Measurements from ENCODE around the gene ZC3H12A.

DNA sequence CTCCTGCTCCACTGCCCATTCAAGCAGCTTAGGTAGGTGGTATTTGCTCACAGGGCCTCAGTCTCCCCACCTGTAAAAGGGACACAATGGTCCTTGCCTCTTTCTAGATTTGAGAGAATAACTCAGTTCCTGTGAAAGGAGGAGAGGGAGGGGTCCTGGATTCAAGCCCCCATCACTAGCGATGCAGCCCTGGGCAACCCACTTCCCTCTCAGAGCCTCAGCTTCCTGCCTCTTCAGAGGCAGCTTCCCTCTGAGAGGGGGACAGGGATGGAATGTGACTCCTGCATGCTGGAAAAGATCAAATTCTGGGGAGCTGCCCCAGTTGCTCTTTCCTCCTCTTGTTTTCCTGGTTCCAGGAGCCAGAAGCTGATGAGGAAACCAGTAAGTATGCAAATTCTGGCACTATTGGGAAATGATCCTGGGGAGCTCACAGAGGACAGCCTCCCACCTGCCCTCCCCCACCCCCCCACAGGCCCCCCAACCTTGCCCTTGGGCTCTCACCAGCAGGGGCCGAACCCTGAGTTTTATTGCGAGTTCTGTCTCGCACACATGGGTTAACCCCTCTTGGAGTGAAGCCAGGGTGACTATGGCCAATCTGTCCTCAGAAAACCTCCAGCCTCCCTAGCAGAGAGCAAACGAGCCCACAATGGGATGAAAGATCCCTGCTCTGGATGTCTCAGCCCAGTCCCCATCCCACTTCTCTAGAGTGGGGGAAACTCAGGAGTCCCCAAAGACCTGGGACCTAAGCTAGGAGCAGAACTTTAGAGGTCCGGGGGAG lies 11.7 kb downstream of the ZC3H12A start:
- TF ChIP-seq CTCF (IDR thresholded peaks at IDR 0.05; ENCODE audit: control extremely low read depth in 1 of 3, insufficient read depth in 1 of 3, low read depth in 1 of 3, low read length in 3 of 3) (no peak), POLR2A (IDR thresholded peaks at IDR 0.05; ENCODE audit: control extremely low read depth in 1 of 2, low read depth in 2 of 2, low read length in 2 of 2) (no peak), CREB1 (IDR thresholded peaks at IDR 0.05) (no peak), BACH1 (IDR thresholded peaks at IDR 0.05; ENCODE audit: low read length) (no peak), SP1 (IDR thresholded peaks at IDR 0.05; ENCODE audit: low read depth, low read length) (no peak), EZH2 (IDR thresholded peaks at IDR 0.05; ENCODE audit: low read depth, low read length, severe bottlenecking) (no peak), GABPA (IDR thresholded peaks at IDR 0.05; ENCODE audit: borderline replicate concordance, insufficient read depth, low read length) (no peak), HDAC2 (IDR thresholded peaks at IDR 0.05; ENCODE audit: borderline replicate concordance in 1 of 2, low read depth in 2 of 2, low read length in 2 of 2) (no peak), POLR2AphosphoS5 (IDR thresholded peaks at IDR 0.05; ENCODE audit: low read depth, low read length) (no peak), EP300 (IDR thresholded peaks at IDR 0.05; ENCODE audit: borderline replicate concordance in 1 of 2, low read depth in 2 of 2, low read length in 2 of 2) (no peak), CHD1 (IDR thresholded peaks at IDR 0.05; ENCODE audit: low read depth, low read length) (no peak)

All from H1 (cell line).